Activated T-cell treated with anti-CD3 and anti-CD28 coated beads for 1 hour (primary cell): ENCODE results near the gene RABGEF1.
"Not testable (repeated sequence)": the region's sequence is repeated elsewhere in the genome, so short reads cannot be mapped to it uniquely, and the experiment has no call there.

Experiments
- DNase-seq: peaks from one replicate; pipeline ENCODE4 v3.0.0-alpha.2; 2020; ENCODE audit warnings: low read depth

The RABGEF1 gene

GRCh38 chr7:66735850-66736249 lies 4.7 kb upstream of the RABGEF1 start:
- DNase-seq = no peak

DNA sequence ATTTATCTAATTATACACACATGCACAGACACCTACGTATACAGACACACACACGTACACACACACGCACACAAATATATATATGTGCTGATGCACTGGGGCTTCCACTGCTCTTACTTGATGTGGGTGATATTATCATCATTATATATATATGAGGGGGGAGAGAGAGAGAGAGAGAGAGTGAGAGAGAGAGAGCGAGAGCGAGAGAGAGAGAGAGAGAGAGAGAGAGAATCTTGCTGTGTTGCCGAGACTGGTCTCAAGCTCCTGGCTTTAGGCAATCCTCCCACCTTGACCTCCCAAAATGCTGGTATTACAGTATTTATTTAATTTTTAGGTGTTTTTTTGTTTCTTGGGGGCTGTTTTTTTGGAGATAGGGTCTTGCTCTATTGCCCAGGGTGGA lies 3.6 kb upstream of the RABGEF1 start:
- DNase-seq = no peak

DNA sequence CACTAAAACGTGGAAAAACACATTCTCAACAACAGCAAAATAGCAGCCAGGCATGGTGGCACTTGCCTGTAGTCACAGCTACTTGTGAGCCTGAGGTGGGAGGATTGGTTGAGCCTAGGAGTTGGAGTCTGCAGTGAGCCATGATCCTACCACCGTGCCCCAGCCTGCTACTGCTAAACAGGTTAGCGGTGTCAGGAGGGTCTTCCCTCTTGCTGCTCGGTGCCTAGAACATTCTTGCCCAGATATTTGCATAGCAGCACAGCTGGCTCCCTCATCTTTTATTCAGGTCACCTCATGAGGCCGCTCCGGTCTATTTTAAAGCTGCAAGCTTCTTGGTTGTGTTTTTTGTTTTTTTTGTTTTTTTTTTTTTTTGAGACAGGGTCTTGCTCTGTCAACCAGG lies 2.9 kb upstream of the RABGEF1 start:
- no peak for DNase-seq

- DNase-seq = no peak
Measured at GRCh38 chr7:66739477-66739876, 1.1 kb upstream of the RABGEF1 start.

- DNase-seq = peak; percentile 7
Measured at GRCh38 chr7:66739953-66740301, 606 bp upstream of the RABGEF1 start.

- DNase-seq = peak; percentile 10
Measured at GRCh38 chr7:66740980-66741709, 612 bp downstream of the RABGEF1 start.

DNA sequence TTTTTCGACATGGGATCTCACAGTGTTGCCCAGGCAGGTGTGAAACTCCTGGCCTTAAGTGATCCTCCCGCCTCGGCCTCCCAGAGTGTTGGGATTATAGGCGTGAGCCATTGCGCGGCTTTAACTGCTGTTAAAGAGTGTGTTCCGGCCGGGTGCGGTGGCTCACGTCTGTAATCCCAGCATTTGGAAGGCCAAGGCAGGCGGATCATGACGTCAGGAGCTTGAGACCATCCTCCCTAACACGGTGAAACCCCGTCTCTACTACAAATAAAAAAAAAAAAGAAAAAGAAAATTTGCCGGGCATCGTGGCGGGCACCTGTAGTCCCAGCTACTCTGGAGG lies 1.1 kb downstream of the RABGEF1 start:
- no peak for DNase-seq

GRCh38 chr7:66742298-66742697 lies 1.8 kb downstream of the RABGEF1 start:
- DNase-seq = not testable (repeated sequence)

DNA sequence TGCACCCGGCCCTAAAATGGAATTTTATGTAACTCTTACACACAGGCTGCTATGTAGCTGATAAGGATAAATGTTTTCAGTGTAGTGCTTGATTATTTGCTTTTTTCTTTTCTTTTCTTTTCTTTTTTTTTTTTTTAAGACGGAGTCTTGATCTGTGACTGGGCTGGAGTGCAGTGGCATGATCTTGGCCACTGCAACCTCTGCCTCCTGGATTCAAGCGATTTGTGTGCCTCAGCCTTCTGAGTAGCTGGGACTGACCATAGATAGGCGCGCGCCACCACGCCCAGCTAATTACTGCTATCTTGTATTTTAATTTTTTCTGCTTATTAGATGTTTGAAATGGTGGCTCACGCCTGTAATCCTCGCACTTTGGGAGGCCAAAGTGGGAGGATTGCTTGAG lies 3.4 kb downstream of the RABGEF1 start:
- DNase-seq = no peak

- DNase-seq = no peak
Measured at GRCh38 chr7:66747385-66747784, 6.9 kb downstream of the RABGEF1 start.

GRCh38 chr7:66747881-66748511 lies 7.5 kb downstream of the RABGEF1 start:
- no peak for DNase-seq

- no peak for DNase-seq
Measured at GRCh38 chr7:66748791-66749190, 8.3 kb downstream of the RABGEF1 start.

DNA sequence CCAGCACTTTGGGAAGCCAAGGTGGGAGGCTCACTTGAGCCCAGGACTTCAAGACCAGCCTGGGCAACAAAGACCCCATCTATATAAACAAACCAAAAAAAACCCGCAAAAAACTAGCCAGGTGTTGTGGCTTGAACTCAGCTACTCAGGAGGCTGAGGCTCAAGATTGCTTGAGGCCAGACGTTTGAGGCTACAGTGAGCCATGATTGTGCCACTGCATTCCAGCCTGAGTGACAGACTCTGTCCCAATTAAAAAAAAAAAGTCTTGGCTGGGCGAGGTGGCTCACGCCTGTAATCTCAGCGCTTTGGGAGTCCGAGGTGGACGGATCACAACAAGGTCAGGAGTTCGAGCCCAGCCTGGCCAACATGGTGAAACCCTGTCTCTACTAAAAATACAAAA lies 11.4 kb downstream of the RABGEF1 start:
- no peak for DNase-seq

DNA sequence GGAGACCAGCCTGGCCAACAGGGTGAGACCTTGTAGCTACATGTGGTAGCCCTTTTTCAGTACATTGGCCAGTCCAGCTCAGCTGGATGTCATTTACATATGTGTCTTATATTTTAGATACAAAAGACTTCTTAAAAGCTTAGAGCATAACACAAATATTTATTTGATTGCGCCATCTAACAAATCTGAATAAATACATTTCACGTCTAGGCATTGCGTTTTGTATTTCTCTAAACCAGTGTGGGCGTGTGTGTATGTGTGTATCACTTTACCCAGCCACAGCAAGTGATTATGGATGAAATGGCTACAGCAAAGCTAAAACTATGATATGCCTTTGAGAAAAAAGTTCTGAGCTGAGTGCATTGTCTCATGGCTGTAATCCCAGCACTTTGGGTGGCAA lies 14.0 kb downstream of the RABGEF1 start:
- DNase-seq = no peak

DNA sequence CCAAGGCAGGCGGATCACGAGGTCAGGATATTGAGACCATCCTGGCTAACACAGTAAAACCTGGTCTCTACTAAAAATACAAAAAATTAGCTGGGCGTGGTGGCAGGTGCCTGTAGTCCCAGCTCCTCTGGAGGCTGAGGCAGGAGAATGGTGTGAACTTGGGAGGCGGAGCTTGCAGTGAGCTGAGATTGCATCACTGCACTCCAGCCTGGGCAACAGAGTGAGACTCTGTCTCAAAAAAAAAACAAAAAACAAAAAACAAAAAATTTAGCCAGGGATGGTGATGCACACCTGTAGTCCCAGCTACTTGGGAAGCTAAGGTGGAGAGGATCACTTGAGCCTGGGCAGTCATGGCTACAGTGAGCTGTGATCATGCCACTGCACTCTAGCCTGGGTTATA lies 14.5 kb downstream of the RABGEF1 start:
- DNase-seq = not testable (repeated sequence)

DNA sequence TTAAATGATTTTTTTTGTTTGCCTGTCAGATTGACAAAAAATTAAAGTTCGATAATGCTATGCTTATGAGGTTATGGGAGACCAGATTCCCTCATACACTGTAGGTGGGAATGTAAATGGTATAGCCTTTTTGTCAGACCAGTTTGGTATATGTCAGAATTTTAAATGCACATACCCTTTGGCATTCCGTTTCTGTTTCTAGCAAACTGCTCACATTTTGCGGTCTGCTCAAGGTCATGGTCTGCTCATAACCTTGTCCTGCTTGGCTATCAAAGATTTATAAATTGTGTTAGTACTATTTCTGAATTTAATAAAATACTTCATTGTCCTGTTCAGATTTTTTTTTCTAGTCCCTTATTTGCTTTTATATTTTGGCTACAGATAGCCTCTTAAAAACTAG lies 15.7 kb downstream of the RABGEF1 start:
- not testable (repeated sequence) for DNase-seq

- DNase-seq = no peak
Measured at GRCh38 chr7:66756889-66757288, 16.4 kb downstream of the RABGEF1 start.

GRCh38 chr7:66757939-66758338 lies 17.4 kb downstream of the RABGEF1 start:
- DNase-seq = no peak

- DNase-seq = no peak
Measured at GRCh38 chr7:66758950-66759628, 18.6 kb downstream of the RABGEF1 start.

DNA sequence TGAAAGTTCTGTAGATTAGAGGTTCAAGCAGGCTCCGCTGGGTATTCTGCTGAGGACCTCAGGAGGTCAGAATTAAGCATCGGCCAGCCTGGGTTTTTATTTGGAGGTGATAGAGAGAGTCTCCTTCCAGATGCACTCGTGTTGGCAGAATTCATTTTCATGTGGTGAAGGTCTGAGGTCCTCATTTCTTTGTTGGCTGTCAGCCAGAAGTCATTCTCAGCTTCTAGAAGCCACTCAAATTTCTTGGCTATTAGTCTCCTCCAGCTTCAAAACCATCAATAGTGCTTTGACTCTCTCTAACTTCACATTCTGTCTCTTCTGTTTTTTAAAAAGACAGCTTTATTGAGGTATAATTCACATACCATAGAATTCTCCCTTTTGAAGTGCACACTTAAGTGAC lies 22.6 kb downstream of the RABGEF1 start:
- DNase-seq = not testable (repeated sequence)

DNA sequence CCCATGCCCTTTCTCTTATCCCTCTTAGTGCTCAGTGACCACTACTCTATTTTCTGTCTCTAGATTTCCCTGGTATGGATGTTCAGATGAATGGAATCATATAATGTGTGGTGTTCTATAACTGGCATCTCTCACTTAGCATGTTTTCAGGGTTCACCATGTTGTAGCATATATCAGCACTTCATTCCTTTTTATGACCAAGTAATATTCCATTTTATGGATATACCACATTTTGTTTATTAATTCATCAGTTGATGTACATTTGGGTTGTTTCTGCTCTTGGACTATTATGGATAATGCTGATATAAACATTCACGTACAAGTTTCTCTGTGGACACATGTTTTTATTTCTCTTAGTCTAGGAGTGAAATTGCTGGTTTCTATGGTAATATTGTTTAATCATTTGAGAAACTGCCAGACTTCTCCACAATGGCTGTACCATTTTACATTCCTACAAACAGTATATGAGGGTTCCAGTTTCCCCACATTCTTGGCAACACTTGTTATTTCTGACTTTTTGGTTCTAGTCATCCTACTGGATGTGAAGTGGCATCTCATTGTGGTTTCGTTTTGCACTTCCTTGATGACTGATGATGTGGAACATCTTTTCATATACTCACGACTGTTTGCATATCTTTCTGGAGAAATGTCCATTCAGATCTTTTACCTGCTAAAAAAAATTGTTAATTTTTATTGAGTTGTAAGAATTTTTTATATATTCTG lies 23.3 kb downstream of the RABGEF1 start:
- DNase-seq = not testable (repeated sequence)

DNA sequence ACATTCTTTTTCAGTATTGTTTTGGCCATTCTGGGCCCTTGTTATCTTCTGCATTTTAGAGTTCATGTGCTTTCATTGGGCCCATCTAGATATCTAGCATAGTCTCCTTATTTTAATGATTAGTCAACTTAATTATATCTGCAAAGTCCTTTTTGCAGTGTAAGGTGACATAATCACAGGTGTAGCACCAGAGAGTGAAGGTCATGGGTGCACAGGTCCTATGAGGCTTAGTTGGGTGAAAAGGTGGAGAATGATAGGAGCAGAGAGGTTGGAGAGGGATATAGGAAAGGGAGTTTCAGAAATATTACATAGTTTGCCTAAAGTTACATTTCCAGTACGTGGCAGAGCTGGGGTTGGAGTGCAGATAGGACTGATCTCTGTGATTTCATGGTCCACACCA lies 24.4 kb downstream of the RABGEF1 start:
- DNase-seq = not testable (repeated sequence)
